Psoas muscle (tissue), 8 donors: ENCODE results near the gene NSG1. TPM values are rescaled to one million over a fixed set of nuclear protein-coding genes. Genes with fewer than 3 reads are reported as not detected.
"Not testable (repeated sequence)": the region's sequence is repeated elsewhere in the genome, so short reads cannot be mapped to it uniquely, and the experiment has no call there.

Source experiments
- ATAC-seq, 4 donors: fragments of 200-7000 bp; cut with Tn5 transposase; one replicate each; pipeline ENCODE4 v1.9.1; 2020; ENCODE audit warnings: moderate library complexity in 3 of 4, mild to moderate bottlenecking in 2 of 4
- DNase-seq, 2 donors: peaks; one replicate each; pipeline ENCODE4 v3.0.0-alpha.2; 2020
- H3K27ac ChIP-seq: fragments of 200-600 bp; one replicate; pipeline ENCODE4 v1.8.0; 2022
- H3K27me3 ChIP-seq, 3 donors: fragments of 200-600 bp in 1 of 3; one replicate each; pipeline versions ENCODE4 v1.6.1 to v1.8.0; 2013 to 2022; ENCODE audit warnings: low read length in 2 of 3, mild to moderate bottlenecking in 2 of 3, moderate library complexity in 1 of 3; ENCODE audit not compliant: insufficient read depth in 3 of 3
- H3K36me3 ChIP-seq, 2 donors: fragments of 200-600 bp in 1 of 2; one replicate each; pipeline versions ENCODE4 v1.6.1 to v1.8.0; 2013 to 2022; ENCODE audit warnings: low read depth in 1 of 2, mild to moderate bottlenecking in 1 of 2, moderate library complexity in 1 of 2; ENCODE audit not compliant: insufficient read depth in 1 of 2
- H3K4me1 ChIP-seq: fragments of 200-600 bp; one replicate; pipeline ENCODE4 v1.8.0; 2022
- H3K4me3 ChIP-seq: fragments of 200-600 bp; one replicate; pipeline ENCODE4 v1.8.0; 2022; ENCODE audit warnings: mild to moderate bottlenecking
- H3K9me3 ChIP-seq: fragments of 200-600 bp; one replicate; pipeline ENCODE4 v1.8.0; 2022
- CTCF ChIP-seq: fragments of 200-600 bp; IDR thresholded peaks from one replicate; pipeline ENCODE4 v1.8.0; 2022; ENCODE audit warnings: antibody characterized with exemption
- whole genome bisulfite sequencing, 3 donors: extraction: QIAGEN DNeasy Blood & Tissue Kit; methylation state at CpG; one replicate each; pipeline versions ENCODE4 v1.1.6 to v1.1.7; 2013; 5-methylcytosine and 5-hydroxymethylcytosine counted together
- intact Hi-C, 2 donors: fragments of 100-400 bp; cut with DNase I; formaldehyde crosslinking; loops; one replicate each; pipeline versions ENCODE4 v1.11.0 to v1.14.2; 2022
- polyA plus RNA-seq, 3 donors: library from polyadenylated mRNA; stranded (reverse); fragments of 200-250 nt; gene quantifications; one replicate each; pipeline ENCODE4 v1.2.3, GENCODE V29; 2013
- total RNA-seq, 4 donors: library from RNA; stranded (reverse); fragmentation: NEBNext Ultra II Directional in 2 of 4; extraction: Animal tissue kit (Norgen Biotek cat#: 25700) in 2 of 4; gene quantifications; one replicate each; pipeline versions ENCODE4 v1.2.1 to v1.2.4, GENCODE V29; 2021 to 2023
- donor health status: healthy with polysubstance abuse.
- donor health status: DM: no; HTN: no; CAD: no; lungs with moderate emphysema.
- donor health status: Bipolar disorder and iron deficiency.
- donor health status: healthy.
- donor health status: DM: yes; HTN: yes; CAD: no.
- donor health status: DM: no; HTN: no; CAD: no.
- donor health status: DM: no; HTN: no; CAD: no.
- donor health status: DM: yes; HTN: yes; CAD: no.

NSG1 gene
- total and polyA plus RNA-seq, 7 donors = 0.11 to 0.50 (median 0.28) TPM; not detected in 2

GRCh38 chr4:4343038-4343437 lies 43.9 kb upstream of the NSG1 start:
- Histone ChIP-seq H3K27ac (no peak overlapping the region), H3K9me3 (no peaks in the 10 kb centered on the region), H3K36me3 (no peaks in the 10 kb centered on the region), H3K27me3 (peaks cover 0 to 8% (median 5%) of the 10 kb centered on the region in 3 donors), H3K4me3 (no peak overlapping the region), H3K4me1 (no peaks in the 10 kb centered on the region)
- ATAC-seq = no peak
- WGBS, 3 donors = 41 to 46% (median 41%) methylated on average over 5 of the region's 5 CpGs
- DNase-seq = no peak
- no peak for TF ChIP-seq CTCF
- intact Hi-C loops = no loop called here

GRCh38 chr4:4344915-4345527 lies 41.9 kb upstream of the NSG1 start:
- 86 to 89% (median 87%) methylated on average over 14 of the region's 14 CpGs for WGBS, 3 donors
- H3K9me3 ChIP-seq = no peaks in the 10 kb centered on the region
- no peaks in the 10 kb centered on the region for H3K4me1 ChIP-seq
- H3K36me3 ChIP-seq = no peaks in the 10 kb centered on the region
- intact Hi-C loops = no loop called here
- TF ChIP-seq CTCF = no peak
- H3K4me3 ChIP-seq = no peak overlapping the region
- no peak overlapping the region for H3K27ac ChIP-seq
- H3K27me3 ChIP-seq = peaks cover 0 to 13% (median 2%) of the 10 kb centered on the region in 3 donors
- ATAC-seq = no peak
- peak in 1 of 2 donors; percentile 19 for DNase-seq

DNA sequence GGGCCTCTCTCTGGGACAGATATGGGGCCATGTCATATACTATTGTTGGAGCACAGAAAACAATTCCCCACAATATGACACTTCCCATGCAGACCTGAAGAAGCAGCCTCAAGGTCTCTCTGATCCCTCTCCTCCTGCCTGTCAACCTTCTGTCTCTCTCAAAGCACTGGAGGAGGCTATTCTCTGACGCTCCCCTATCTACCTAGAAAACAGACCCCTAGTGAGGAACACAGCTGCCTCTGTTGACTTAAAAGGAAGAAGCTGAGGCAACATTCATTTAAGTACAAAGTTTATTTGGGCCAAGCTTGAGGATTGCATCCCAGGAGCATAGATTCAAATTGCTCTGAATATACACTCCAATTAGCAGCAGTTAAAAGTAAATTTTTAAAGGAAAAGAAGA lies 39.3 kb upstream of the NSG1 start:
- Histone ChIP-seq H3K9me3 (no peaks in the 10 kb centered on the region), H3K4me3 (no peak overlapping the region), H3K27ac (no peak overlapping the region), H3K36me3 (no peaks in the 10 kb centered on the region), H3K4me1 (no peaks in the 10 kb centered on the region), H3K27me3 (peaks cover 0 to 10% (median 2%) of the 10 kb centered on the region in 3 donors)
- intact Hi-C loops = no loop called here
- no peak for TF ChIP-seq CTCF
- DNase-seq (no peak), ATAC-seq (no peak)
- WGBS, 3 donors = 20 to 30% (median 23%) methylated on average over 1 of the region's 1 CpG

GRCh38 chr4:4348585-4348984 lies 38.3 kb upstream of the NSG1 start:
- WGBS, 3 donors = 62 to 78% (median 74%) methylated on average over 9 of the region's 9 CpGs
- intact Hi-C loops, H3K9me3 ChIP-seq, H3K36me3 ChIP-seq, DNase-seq, ATAC-seq, H3K4me1 ChIP-seq, H3K27ac ChIP-seq, H3K27me3 ChIP-seq, H3K4me3 ChIP-seq: not testable (repeated sequence)

GRCh38 chr4:4349867-4350266 lies 37.0 kb upstream of the NSG1 start:
- no peaks in the 10 kb centered on the region for H3K4me1 ChIP-seq
- no peak overlapping the region for H3K4me3 ChIP-seq
- 89% methylated on average over 3 of the region's 3 CpGs for WGBS, 3 donors
- ATAC-seq (no peak), DNase-seq (no peak)
- no peak for TF ChIP-seq CTCF
- H3K27ac ChIP-seq = no peak overlapping the region
- no peaks in the 10 kb centered on the region for H3K9me3 ChIP-seq
- peaks cover 0 to 10% (median 2%) of the 10 kb centered on the region in 3 donors for H3K27me3 ChIP-seq
- no peaks in the 10 kb centered on the region for H3K36me3 ChIP-seq
- intact Hi-C loops = no loop called here
